HG02759 (cell line): ENCODE data around the gene FBXL22.
A peak's percentile ranks its signal among the peaks of the same experiment; 100 is the strongest.

Experiments used
- ATAC-seq: cut with Tn5 transposase; IDR thresholded peaks from one replicate; pipeline ENCODE4 v1.9.1; 2021; ENCODE audit warnings: mild to moderate bottlenecking, moderate library complexity; ENCODE audit not compliant: unreplicated experiment

Gene FBXL22

GRCh38 chr15:63593705-63594671 lies 3.2 kb upstream of the FBXL22 start:
- ATAC-seq = no peak

- ATAC-seq = no peak
These were observed 2.1 kb upstream of the FBXL22 start for GRCh38 chr15:63595065-63595464.

GRCh38 chr15:63595688-63596087 lies 1.5 kb upstream of the FBXL22 start:
- ATAC-seq = no peak

- no peak for ATAC-seq
These were observed 530 bp upstream of the FBXL22 start for GRCh38 chr15:63596676-63597037.

GRCh38 chr15:63597821-63598220 lies 634 bp downstream of the FBXL22 start:
- ATAC-seq = no peak

- no peak for ATAC-seq
These were observed 1.6 kb downstream of the FBXL22 start for GRCh38 chr15:63598473-63599400.

GRCh38 chr15:63599401-63600000 lies 2.3 kb downstream of the FBXL22 start:
- no peak for ATAC-seq

GRCh38 chr15:63600001-63600615 lies 2.9 kb downstream of the FBXL22 start:
- no peak for ATAC-seq

- ATAC-seq = peak; percentile 78
These were observed 3.4 kb downstream of the FBXL22 start for GRCh38 chr15:63600616-63601025.

GRCh38 chr15:63601026-63601703 lies 4.0 kb downstream of the FBXL22 start:
- ATAC-seq = peak; percentile 14

GRCh38 chr15:63601704-63602185 lies 4.6 kb downstream of the FBXL22 start:
- no peak for ATAC-seq

GRCh38 chr15:63602595-63602994 lies 5.4 kb downstream of the FBXL22 start:
- no peak for ATAC-seq

- ATAC-seq = no peak
These were observed 6.3 kb downstream of the FBXL22 start for GRCh38 chr15:63603516-63603915.

- no peak for ATAC-seq
These were observed 7.1 kb downstream of the FBXL22 start for GRCh38 chr15:63604281-63604680.

GRCh38 chr15:63605036-63605435 lies 7.8 kb downstream of the FBXL22 start:
- no peak for ATAC-seq

GRCh38 chr15:63605816-63606215 lies 8.6 kb downstream of the FBXL22 start:
- ATAC-seq = no peak

- no peak for ATAC-seq
These were observed 9.1 kb downstream of the FBXL22 start for GRCh38 chr15:63606308-63606707.

GRCh38 chr15:63608989-63609388 lies 11.8 kb downstream of the FBXL22 start:
- no peak for ATAC-seq

GRCh38 chr15:63609448-63609847 lies 12.3 kb downstream of the FBXL22 start:
- no peak for ATAC-seq
